GM18508 (cell line): Measurements from ENCODE around the gene SNAPC5.
"Not testable (repeated sequence)": the region's sequence is repeated elsewhere in the genome, so short reads cannot be mapped to it uniquely, and the experiment has no call there.

Experiments used
- ATAC-seq: cut with Tn5 transposase; IDR thresholded peaks from one replicate; pipeline ENCODE4 v1.9.1; 2021; ENCODE audit warnings: moderate number of reproducible peaks; ENCODE audit not compliant: insufficient read depth, unreplicated experiment

The SNAPC5 gene

GRCh38 chr15:66494262-66494661 is 3.3 kb downstream of the SNAPC5 start:
- ATAC-seq, result no peak

- no peak for ATAC-seq
Observed at GRCh38 chr15:66491846-66492245, 5.7 kb downstream of the SNAPC5 start.

GRCh38 chr15:66489179-66489791 is 8.3 kb downstream of the SNAPC5 start:
- ATAC-seq, result no peak

- ATAC-seq, result no peak
Observed at GRCh38 chr15:66488525-66488924, 9.0 kb downstream of the SNAPC5 start.

GRCh38 chr15:66486887-66487286 is 10.7 kb downstream of the SNAPC5 start:
- ATAC-seq, result no peak

DNA sequence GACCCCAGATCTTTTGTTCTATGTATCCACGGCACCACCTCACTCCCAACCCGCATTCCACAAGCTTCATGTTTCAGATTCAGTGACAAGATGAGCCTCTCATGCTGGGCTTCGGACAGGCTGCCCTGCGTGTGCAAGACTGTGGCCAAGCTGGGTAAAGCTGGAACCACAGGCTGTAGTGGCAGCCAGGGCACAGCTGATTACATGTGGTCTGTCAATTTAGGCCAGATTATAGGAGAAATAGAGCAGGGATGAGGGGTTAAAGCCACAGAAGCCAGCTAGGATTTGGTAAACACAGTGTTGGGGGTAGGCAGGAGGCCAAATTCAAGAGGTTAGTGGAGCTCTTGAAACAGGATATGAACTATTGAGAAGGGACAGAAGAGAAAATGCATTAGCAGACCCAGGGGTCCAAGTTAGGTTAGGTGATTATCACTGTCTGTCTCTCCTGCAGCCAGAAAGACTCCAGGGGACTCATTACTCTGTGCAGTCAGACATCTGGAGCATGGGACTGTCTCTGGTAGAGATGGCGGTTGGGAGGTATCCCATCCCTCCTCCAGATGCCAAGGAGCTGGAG is 12.9 kb downstream of the SNAPC5 start:
- ATAC-seq, result no peak

- ATAC-seq, result no peak
Observed at GRCh38 chr15:66483131-66483566, 14.4 kb downstream of the SNAPC5 start.

GRCh38 chr15:66482539-66482938 is 15.0 kb downstream of the SNAPC5 start:
- ATAC-seq, result no peak

- no peak for ATAC-seq
Observed at GRCh38 chr15:66481107-66481856, 16.3 kb downstream of the SNAPC5 start.

DNA sequence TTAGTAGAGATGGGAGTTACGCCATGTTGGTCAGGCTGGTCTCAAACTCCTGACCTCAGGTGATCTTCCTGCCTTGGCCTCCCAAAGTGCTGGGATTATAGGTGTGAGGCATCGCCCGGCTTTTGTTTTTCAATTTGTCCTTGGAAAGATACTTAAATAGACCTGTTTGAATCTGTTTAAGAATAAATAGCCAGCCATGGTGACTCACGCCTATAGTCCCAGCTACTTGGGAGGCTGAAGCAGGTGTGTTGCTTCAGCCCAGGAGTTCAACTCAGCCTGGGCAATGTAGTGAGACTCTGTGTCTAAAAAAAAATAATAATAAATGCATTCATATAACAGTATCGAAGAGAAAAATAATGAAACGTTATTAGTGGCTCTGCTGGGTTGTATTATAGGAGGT is 17.3 kb downstream of the SNAPC5 start:
- no peak for ATAC-seq

DNA sequence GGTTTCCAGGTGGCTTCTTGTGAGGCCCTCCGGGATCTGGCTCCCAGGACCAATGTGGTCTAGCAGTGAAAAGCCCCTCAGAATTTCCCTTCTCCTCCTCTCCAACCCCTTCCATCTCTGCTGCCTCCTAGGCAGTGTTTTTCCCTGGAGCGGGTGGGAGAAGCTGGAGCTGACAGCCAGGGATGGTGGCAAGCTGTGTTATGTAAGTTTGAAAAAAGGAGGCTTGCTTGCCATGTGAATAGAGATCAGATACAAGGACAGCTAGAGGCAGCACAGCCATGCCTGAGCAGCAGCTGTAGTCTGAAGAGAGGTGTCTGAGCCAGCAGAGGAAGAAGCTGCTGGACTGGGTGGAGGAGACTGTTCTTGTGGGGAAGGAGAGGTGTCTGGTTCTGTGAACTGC is 20.6 kb downstream of the SNAPC5 start:
- no peak for ATAC-seq

- no peak for ATAC-seq
Observed at GRCh38 chr15:66476535-66476934, 21.0 kb downstream of the SNAPC5 start.

GRCh38 chr15:66474963-66475362 is 22.6 kb downstream of the SNAPC5 start:
- no peak for ATAC-seq

DNA sequence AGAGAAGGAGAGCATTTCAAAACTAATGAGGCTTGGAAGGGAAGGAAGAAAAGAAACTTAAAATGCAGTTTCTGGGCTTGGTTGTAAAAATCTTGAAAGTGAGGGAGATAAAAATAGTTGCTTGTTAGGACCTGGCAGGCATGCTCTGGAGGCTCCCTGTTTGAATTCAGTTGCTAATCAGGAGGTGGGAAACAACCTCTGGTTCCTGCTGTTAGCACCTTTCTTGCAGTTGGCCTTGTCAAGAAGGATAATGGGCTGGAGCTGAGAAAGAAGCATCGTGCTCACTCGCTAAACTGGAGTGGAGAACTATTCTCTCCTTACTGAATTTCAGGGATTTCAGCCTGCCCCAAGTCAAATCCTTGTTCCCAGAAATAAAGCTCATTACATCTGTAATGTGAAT is 23.4 kb downstream of the SNAPC5 start:
- no peak for ATAC-seq

DNA sequence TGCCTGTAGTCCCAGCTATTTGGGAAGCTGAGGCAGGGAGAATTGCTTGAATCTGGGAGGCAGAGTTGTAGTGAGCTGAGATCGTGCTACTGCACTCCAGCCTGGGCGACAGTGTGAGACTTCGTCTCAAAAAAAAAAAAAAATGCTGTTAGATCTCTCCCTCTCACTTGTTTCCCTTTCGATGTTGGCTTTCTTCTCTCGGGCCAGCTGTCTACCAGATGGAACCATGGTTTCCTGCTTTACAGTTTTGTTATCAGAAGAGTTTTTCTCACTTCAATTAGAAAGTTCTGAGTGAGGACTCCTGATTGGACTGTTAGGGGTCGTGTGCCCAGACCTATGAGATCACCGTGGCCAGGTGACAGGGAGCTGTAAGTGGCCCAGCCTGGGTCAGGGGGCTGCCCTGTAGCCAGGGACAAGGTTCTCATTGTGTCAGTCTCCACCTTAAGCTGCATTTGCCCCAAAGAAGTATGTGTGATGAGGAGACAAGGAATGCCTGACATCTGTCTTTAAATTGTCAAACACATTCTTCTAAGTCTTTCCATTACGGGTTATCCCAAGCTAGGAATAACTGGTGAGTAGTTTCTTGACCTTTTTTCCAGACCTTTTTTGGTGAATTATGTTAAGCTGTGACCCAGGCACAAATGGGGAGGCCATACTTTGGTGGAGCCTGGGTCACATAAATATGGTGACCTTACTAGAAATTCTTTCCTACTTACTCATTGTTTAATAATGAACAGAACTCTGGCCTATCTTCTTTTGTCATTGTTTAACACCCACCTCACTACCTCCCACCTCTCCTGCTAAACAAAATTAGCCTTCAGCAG is 25.2 kb downstream of the SNAPC5 start:
- peak; percentile 73 for ATAC-seq

- not testable (repeated sequence) for ATAC-seq
Observed at GRCh38 chr15:66470825-66471224, 26.7 kb downstream of the SNAPC5 start.

GRCh38 chr15:66467162-66468040 is 30.2 kb downstream of the SNAPC5 start:
- not testable (repeated sequence) for ATAC-seq

DNA sequence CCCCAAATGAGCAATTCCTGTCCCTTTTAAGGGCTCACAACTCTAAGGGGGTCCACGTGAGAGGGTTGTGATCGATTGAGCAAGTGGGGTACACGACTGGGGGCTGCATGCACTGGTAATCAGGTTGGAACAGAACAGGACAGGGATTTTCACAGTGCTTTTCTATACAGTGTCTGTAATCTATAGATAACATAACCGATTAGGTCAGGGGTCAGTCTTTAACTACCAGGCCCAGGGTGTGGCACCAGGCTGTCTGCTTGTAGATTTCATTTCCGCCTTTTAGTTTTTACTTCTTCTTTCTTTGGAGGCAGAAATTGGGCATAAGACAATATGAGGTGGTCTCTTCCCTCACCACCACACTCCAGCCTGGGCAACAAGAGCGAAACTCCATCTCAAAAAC is 32.3 kb downstream of the SNAPC5 start:
- ATAC-seq, result not testable (repeated sequence)

DNA sequence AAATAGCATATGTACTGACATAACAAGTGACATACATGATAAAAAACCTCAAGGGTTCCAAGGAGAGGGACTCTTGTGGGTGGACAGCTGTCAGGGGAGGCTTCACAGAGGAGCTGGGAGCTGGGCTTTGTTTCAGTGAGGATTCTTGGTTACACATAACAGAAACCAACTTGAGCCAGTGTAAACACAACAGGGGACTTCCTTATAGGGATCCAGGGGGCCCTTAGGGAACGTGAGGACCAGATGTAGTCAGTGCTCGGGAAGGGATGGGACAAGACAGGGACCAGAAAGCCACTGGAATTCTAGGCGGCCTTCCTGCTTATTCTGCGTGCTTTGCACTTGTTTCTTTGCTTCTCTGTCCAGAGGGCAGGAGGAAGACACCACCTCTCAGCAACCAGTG is 34.9 kb downstream of the SNAPC5 start:
- ATAC-seq, result no peak

DNA sequence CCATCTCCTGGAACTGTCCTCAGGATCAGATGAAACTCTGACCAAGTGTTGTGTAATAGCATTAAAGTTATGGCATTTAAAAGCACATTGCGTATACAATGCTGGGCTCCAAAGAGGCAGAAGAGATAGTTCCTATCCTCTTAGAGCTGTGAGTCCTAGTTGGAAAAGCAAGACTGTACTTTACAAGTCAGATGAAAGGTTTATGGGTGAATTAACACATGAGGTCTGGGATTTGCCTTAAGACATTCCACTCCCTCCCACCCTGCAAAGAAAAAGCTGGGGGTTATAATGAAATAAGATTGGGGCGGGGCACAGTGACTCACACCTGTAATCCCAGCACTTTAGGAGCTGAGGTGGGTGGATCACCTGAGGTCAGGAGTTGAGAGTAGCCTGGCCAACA is 35.6 kb downstream of the SNAPC5 start:
- no peak for ATAC-seq
